Sigmoid colon (tissue), 4 donors: ENCODE data around the gene AUTS2.

Experiments
- EP300 ChIP-seq, 4 donors: sonication (generic); formaldehyde crosslinking; IDR thresholded peaks; one replicate each; pipeline ENCODE4 v1.6.1; 2017; ENCODE audit warnings: antibody characterized with exemption in 4 of 4
- POLR2A ChIP-seq, 2 donors: fragments of 450-650 bp; IDR thresholded peaks; one replicate each; pipeline ENCODE4 v1.6.1; 2016; ENCODE audit warnings: antibody characterized with exemption in 2 of 2, mild to moderate bottlenecking in 2 of 2, moderate library complexity in 2 of 2

DNA sequence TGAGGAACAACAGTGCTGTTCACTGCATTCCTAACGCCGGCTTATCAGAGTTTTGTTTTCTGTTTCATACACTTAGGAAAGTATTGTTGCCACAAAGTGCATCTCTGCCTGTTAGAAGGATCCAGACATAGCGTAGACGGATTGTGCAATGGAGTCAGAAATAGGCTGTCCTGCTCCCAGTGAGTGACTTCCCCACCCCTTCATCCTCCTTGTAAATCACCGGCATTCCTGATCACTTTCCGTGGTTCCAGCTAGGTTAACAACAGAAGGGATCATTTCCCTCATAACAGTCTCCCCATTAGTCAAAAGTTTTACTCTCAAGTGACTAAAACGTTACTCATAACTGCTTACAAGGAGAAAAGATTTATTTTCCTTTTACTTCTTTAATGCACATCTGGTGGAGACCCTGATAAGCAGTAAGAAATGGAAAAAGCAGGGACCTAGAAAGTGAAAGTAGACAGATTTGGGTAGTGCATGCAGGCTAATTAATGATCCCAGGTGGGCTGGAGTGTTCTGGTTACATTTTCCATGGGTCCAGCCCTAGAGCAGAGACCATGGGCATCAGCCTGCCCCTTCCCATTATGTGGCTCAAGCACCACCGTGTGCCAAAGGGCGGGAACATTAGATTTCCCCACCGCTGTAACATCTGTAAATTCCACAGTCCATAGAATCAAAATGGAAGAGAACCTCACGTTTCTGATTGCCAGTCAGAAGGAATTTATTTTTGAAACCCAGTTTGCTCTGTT, 1138.6 kb downstream of the AUTS2 start:
- TF ChIP-seq POLR2A (IDR thresholded peaks at IDR 0.05) (no peak), EP300 (IDR thresholded peaks at IDR 0.05) (no peak)
